NK-92 treated with Interleukin-12 subunit alpha and Interleukin-12 subunit beta, amount 100 ng/mL, for 24 hours (cell line): ENCODE results near the gene ASGR1.

Experiments
- DNase-seq: peaks from one replicate; lab custom pipeline; 2025; lab: John Stamatoyannopoulos, UW

ASGR1 gene, protein sequence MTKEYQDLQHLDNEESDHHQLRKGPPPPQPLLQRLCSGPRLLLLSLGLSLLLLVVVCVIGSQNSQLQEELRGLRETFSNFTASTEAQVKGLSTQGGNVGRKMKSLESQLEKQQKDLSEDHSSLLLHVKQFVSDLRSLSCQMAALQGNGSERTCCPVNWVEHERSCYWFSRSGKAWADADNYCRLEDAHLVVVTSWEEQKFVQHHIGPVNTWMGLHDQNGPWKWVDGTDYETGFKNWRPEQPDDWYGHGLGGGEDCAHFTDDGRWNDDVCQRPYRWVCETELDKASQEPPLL

DNA sequence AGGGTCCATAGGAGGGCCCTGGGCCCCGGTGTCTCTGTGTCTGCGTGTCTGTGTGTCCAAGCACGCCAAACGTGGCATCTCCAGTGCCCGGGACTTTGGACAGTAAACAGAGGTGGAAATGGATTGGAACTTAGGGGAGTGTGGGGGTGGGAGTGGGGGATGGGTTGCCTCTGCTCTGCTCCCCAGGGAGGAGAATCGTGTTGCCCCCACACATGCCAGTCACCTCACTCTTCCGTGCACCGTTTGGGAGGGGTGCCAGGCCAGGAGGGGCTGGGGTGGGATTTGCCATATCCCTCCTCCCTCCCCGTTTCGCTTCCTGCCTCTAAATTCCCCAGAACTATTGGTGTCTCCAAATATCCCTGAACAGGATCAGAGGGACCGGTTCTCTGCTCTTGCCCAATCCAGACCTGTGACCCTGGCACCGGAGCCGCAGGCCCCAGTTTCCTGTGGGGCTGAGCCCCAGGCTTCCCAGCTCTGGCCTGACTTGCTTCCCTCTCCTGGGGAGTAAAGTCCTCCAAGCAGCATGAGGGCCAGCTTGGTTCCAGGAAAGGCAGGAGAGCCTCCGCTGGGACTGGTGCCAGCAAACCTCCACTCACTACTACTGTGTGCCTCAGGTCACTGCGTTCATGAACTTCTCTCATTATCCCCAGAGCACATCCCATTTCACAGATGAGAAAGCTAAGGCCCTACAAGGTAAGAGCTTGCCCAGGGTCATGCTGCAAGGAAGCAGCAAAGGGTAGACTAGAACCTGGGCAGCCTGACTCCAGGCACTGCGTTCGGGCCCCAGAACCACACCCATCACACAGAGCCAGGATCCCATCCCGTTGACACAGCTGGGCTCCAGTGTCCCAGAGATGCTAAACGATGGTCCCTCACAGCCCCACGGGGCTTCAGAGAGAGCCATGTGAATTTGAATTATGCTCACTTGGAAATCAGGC, at the start of gene ASGR1:
ASGR1 (minus strand) TSS at position 54 of the 938 bp plus-strand sequence. CDS start 807 bp downstream, outside the sequence.
- DNase-seq: no peak

DNA sequence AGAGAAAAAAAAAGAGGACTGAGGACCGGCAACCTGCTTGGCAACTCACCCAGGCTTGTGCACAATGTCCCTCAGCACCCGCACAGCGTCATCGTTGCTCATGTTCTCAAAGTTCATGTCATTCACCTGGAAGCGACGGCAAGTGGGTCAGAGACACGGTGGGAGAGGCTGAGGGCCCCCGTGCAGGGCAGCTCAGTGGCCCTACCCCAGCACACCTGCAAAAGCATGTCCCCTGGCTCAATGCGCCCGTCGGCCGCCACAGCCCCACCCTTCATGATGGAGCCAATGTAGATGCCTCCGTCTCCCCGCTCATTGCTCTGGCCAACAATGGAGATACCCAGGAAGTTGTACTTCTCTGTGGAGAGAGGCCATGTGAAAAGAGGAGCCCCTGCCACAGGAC, 49.8 kb upstream of the ASGR1 start:
- no peak for DNase-seq

DNA sequence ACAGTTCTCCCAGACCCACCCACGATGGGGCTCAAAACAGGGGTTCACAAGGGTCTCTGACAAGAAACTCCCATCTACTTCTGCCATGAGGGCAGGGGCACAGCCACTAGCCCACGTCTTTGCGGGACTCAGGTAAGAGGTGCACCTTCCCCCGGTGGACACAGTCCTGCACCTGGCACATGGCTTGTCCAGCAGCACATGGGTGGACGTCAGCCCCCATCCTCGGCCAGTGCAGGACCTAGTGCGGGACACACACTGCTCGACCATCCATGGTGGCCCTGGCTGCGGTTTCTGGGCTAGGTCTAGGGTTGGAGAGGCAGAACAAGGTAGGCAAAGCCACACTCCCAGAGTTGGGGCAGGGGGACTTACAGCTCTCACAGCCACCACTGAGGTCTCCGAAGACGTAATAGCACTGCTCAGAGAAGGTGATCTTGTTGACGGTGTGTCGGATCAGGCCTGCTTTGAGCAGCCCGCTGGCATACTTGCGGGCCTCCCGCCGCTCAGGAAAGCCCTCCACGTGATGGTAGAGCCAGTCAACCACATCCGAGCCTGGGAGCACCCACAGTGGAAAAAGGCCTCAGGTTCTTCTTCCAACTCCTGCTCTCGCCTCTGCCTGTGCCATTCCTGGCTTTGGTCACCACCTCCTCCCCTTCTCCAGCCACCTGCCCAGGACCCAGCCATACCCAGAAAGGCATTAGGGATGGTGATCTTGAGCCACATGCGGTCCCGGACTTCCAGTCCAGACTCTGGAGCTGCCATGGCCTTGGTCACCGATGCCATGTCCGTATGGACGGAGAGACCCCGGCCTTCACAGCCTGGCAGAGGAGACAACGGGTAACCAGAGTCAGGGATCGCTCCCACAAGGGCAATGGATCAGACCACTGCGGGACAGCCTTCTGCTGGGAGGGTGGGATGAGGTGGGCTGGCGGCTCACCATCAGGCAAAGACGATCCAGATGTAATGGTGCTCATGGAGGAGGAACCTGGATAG, 47.8 kb upstream of the ASGR1 start:
- DNase-seq: no peak

DNA sequence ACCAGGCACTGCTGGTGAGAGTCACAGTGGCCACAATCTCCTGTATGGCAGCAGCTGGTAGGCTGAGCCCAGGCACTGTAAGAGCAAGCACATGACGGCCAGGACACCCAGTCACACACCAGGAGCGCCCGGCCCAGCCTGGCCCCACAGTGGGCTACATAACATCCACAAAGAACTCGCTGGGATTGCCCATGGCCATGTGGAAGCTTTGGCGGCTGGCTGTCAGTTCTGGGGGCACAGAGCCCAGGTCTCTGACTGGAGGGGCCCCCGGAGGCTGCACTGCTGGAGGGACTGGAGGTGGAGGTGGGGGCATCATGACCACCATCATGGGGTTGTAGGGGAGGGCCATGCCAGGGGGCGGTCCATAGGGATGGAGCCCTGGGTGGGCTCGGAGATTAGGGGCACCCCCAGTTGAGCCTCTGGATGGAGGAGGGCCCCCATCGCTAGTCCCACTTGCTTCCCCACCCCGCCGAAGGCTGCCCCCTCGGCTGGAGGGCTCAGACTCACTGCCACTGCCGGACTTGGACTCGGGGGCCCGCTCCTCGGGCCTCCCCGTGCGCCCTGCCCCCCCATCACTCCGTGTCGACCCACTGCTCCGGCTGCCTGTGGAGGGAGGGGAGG, 46.7 kb upstream of the ASGR1 start:
- DNase-seq: no peak

DNA sequence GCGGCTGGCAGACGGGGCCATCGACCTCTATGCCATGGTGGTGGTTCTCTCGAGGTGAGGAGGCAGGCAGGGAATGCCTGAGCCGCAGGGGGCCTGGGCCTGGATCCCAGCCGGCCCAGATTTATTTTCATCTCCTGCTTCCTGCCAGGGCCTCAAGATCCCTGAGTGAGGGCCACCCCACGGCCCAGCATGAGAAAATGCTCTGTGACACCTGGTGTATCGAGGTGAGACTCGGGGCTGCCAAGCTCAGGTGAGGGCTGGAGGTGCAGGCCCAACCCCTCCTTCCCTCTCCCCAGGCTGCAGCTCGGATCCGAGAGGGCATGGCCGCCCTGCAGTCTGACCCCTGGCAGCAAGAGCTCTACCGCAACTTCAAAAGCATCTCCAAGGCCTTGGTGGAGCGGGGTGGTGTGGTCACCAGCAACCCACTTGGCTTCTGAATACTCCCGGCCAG, 45.5 kb upstream of the ASGR1 start:
- no peak for DNase-seq

DNA sequence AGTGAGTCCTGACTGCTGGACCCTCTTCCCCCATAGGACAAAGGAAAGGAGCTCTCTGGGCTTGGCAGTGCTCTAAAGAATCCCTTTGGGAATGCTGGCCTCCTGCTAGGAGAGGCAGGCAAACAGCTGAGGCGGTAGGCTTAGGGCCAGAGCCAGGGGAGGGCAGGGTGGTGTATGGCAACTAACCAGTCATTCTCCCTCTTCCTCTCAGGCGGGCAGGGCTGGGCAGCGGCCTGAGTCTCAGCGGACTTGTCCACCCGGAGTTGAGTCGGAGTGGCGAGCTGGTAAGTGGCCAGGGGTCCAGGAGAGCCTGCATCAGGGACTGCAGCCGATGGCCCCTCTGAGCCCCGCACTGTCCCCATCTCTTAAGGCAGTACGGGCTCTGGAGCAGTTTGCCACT, 44.9 kb upstream of the ASGR1 start:
- no peak for DNase-seq

DNA sequence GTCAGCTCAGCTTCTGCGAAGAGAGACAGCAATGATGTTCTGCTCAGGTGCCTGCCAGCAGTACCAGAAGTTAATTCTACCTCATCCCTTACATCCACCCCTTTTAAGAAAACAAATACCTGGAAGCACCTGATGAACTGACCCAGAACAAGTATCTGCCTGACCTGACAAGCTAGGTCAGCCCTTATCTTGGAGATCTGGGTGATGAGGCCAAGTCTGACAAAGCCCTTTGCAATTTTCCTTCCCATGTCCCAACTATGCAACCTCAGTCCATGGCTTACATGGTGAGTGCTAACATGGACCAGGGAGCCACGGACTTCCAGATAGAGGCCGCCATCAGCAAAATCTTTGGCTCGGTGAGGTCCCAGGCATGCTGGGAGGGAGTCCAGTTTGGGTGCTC, 44.2 kb upstream of the ASGR1 start:
- DNase-seq: no peak

DNA sequence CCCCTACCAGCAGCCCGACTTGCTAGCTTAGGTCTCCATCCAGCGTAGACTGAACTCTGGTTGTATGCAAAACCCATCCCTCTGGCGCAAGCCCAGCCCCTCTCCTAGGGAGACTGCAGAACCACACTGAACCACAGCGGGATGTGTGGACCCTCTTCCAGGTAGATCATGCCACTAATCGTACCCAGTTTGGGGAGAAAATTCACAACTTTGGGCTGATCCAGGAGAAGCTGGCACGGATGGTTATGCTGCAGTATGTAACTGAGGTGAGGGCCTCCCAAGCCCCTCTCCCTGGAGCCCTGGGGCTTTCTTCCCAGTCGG, 43.8 kb upstream of the ASGR1 start:
- DNase-seq: no peak

DNA sequence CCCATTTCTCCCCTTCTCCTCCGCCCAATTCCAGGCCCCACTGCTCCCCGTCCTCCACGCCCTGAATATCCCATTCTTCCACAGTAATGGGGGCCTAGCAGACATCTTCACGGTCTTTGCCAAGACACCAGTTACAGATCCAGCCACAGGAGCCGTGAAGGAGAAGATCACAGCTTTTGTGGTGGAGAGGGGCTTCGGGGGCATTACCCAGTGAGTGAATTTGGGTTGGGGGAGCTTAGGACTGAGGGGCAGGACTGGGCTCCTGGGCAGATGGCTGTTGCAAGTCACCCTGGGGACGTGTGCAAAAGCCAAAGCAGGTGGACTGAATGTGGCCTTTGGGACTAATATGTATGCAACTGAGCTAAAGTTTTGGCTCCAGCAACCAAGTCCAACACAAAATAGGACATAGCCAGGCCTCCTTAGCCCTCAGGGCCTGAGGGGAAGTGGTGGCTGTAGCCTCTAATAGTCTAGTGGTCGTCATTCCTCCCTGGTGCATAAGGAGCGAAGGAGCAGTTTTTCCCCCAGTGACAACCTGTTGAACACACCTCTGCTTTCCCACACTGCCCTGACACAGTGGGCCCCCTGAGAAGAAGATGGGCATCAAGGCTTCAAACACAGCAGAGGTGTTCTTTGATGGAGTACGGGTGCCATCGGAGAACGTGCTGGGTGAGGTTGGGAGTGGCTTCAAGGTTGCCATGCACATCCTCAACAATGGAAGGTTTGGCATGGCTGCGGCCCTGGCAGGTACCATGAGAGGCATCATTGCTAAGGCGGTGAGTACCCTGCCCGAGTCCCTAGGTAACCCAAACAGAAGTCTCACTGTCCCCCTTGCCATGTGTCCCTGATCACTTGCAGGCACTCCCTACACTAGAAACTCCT, 43.2 kb upstream of the ASGR1 start:
- DNase-seq: no peak

DNA sequence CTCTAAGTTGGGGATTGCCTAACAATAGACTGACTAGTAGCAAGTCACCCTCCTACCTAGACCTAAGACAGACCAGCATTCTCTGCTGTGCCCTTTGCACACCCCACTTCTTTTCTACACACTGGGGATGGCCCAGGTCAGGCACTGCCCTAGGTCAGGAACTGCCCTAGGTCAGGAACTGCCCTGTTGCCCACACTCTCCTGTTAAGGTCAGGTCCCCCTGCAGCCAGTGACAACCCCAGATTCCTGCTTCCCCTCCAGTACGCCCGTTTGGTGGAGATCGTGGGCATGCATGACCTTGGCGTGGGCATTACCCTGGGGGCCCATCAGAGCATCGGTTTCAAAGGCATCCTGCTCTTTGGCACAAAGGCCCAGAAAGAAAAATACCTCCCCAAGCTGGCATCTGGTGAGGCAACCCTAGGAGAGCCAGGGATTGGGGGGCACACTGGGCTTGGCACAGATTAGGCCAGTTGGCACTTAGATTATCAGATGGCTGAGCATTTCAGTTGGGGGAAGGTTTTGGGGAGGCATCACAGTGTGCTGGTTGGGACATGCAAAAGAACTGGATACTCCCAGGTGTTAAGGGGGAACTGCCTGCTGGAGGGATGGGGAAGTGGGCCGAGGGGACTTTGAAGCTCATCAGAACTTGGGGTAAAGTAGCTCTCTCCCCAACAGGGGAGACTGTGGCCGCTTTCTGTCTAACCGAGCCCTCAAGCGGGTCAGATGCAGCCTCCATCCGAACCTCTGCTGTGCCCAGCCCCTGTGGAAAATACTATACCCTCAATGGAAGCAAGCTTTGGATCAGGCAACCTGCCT, 42.3 kb upstream of the ASGR1 start:
- DNase-seq: no peak

DNA sequence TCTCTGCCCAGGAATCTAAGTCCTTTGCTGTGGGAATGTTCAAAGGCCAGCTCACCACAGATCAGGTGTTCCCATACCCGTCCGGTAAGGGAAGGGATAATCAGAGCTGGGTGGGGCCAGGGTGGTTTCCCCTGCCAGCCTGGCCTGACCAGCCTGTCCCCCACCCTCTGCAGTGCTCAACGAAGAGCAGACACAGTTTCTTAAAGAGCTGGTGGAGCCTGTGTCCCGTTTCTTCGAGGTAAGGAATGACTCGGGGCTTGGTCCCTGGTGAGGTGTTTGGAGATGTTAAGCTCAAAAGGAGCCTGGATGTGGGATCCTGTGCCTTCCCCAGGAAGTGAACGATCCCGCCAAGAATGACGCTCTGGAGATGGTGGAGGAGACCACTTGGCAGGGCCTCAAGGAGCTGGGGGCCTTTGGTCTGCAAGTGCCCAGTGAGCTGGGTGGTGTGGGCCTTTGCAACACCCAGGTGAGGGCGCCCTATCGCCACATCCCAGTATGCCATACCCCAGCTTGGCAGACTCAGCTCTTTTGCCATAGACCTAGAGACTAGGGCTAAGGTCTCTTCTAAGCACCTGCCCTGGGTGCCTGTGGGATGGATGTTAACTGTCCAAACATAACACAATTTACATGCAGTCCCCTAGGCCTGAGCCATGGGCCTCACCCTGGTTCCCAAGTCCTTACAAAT, 41.6 kb upstream of the ASGR1 start:
- no peak for DNase-seq

DNA sequence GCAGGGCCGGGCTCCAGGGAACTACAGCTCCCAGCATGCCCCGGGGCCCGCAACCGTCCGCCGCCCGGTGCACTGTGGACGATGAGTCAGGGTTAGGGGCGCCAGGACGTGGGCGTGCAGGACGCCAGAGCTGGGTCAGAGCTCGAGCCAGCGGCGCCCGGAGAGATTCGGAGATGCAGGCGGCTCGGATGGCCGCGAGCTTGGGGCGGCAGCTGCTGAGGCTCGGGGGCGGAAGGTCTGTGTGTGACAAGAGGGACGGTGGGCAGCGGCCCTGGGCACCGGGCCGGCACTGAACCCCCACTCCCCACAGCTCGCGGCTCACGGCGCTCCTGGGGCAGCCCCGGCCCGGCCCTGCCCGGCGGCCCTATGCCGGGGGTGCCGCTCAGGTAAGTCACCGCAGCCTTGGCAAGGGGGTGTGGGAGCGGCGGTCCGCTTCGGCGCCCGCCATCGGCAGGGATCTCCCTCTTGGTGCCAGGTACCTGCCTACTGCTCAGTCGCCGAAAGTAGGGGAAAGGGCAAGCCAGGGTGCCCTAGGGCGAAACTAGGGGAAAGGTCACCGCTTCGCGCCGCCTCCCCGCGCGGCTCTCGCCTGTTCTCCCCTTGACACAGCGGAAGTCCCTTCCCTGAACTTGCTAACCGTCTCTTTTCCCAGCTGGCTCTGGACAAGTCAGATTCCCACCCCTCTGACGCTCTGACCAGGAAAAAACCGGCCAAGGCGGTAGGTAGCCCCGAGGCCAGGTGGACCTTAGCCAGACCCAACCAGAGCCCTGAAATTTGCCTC, 40.8 kb upstream of the ASGR1 start, which contains the start of the genes ACADVL and DLG4:
ACADVL (plus strand) TSS at position 127 of the 781 bp plus-strand sequence; CDS start at position 174, 47 bp downstream.
DLG4 (minus strand) TSS at position 25 of the 781 bp plus-strand sequence.
- DNase-seq: peak; percentile 60

DNA sequence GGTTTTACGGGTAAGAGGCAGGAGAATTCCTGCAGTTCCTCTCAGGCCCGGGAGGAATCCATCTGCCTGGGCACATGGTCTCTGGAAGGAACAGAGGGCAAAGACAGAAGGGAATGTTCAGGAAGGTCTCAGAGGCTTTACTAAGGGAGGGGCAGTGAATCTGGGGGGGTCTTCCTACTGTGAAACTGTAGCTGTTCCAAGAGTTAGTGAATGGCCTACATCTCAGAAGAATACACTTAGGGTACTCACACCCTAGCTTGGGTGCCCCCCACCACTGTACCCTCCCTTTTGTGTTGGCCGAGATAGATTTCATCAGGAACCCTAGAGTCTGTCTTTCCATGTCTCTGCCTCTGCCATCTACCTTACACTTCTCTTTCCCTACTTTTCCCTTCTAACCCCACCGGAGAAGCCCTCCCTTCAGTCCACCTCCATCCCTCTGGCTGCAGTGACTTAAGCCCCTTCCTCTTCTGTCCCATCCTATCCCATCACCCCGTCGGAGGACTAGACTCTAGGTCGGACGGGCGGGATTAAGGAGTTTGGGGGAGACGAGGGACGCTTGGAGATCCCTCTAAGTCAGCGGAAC, 40.1 kb upstream of the ASGR1 start:
- DNase-seq: no peak

DNA sequence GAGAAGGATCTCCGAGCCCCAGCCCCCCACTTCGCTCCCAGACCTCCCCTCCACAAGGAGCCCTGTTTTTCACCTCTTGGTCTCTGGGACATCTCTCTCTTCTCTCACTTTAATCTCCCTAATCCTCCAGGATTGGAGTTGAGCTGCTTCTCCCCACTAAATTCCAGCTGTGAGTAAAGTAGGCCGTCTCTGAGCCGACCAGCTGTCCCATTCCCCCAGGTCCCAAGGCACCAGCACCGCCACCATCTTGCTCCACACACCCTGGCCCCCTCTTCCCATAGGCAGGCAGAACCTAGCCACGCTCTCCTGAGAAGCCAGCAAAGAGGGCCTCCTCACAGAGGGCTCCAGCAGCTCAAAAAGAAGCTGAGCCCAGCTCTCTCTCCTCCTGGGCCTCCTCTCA, 39.6 kb upstream of the ASGR1 start:
- DNase-seq: no peak

DNA sequence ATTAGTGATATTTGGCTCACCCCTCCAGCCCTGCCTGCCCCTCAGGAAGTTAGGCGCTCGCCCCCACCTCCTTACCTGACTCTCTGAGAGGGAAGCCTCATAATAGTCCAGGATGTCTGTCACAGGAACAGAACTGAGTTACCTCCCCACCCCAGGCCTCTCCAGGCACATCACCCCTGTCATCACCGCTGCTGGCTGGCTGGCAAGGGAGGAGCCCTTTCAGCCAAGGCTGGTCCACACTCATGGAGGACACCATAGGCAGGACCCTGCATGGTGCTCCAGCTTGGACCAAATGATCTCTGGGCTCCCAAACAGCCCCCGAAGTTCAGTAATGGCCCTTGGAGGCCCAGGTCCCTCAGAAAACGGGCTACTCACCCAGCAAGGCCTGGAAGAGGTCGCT, 39.0 kb upstream of the ASGR1 start:
- no peak for DNase-seq

DNA sequence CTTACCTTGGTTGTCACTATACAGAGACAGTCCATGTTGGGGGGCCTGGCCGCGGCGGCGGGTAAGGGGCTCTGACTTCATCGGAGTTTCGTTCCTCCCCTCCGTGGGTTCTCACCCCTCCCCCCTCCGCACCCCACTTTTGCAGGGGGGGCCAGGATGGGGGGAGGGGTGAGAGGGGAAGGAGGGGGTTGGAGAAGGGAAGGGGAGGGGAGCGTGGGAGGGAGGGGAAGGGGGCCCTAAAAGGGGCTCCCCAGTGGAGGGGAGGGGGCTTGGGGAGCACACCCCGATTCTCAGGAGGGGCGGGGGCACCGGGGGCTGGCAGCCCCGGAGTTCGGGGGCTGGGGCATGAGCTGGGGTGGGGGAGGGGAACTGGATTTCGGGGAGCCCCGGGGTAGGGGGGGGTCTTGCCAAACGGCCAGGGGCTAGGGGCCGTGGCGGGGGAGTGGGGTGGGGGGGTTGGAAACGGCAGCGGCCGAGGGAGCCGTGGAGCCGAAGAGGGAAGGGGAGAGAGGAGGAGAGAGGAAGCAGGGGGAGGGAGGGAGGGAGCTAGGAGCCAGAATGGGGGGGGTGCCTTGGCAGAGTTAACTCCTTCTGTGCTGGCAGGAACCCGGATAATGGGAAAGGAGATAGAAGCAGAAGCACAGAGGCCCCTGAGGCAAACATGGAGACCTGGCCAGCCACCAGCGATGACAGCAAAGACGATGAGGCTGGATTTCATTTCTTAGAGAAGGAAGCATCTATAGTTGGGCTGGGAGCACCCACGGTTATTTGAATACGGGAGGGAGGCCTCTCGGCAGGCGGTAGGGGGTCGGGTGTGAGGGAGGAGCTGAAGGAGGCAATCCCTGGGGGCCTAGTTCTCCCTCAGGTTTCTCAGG, 38.2 kb upstream of the ASGR1 start:
- DNase-seq: no peak
